HCT116 (cell line): ENCODE data around the gene MRPL45. TPM values are rescaled to one million over a fixed set of nuclear protein-coding genes. Genes with fewer than 3 reads are reported as not detected.
A peak's percentile ranks its signal among the peaks of the same experiment; 100 is the strongest.
"Not testable (repeated sequence)": the region's sequence is repeated elsewhere in the genome, so short reads cannot be mapped to it uniquely, and the experiment has no call there.

Source experiments
- ATAC-seq: fragments of 200-7000 bp; cut with Tn5 transposase; 2 replicates; pipeline ENCODE4 v1.9.1; 2020; ENCODE audit warnings: mild to moderate bottlenecking, moderate library complexity
- BruUV-seq: library from RNA; stranded (reverse); fragments of 400-500 nt; replicated peaks from 2 replicates; lab custom pipeline; 2021; lab: Mats Ljungman, UMichigan
- CTCF ChIA-PET: fragments of 300-600 bp; sonication (Branson Sonifier 250); formaldehyde crosslinking; loops from one replicate; lab custom pipeline; 2021; ENCODE audit warnings: antibody characterized with exemption; lab: Charles Lee
- POLR2A ChIA-PET: fragments of 300-600, 350-600 bp; sonication (Branson Sonifier 250); formaldehyde crosslinking; loops from one replicate; lab custom pipeline; 2021; ENCODE audit warnings: antibody characterized with exemption; lab: Charles Lee
- RAD21 ChIA-PET, 2 experiments: fragments of 300-600 bp; sonication (Branson Sonifier 250); formaldehyde crosslinking; loops; one replicate each; lab custom pipeline; 2023; ENCODE audit warnings: low total read pairs in 2 of 2; ENCODE audit not compliant: uncharacterized antibody in 2 of 2, unreplicated experiment in 2 of 2, low non-redundant PET in 1 of 2; lab: Charles Lee
- DNase-seq: peaks from one replicate; pipeline ENCODE4 v3.0.0-alpha.2; 2010; ENCODE audit warnings: low read depth, low spot score
- H2AFZ ChIP-seq: fragments of 200-600 bp; shearing (Covaris generic), sonication (generic); 2 replicates; pipeline ENCODE4 v1.6.1; 2017; ENCODE audit warnings: low read depth, mixed run types, mixed read lengths, antibody characterized with exemption, low read length; ENCODE audit not compliant: poor library complexity, severe bottlenecking
- H3K27ac ChIP-seq: 2 replicates; pipeline ENCODE4 v1.5.1; 2012; ENCODE audit warnings: low read depth, low read length
- H3K27me3 ChIP-seq: fragments of 200-600 bp; sonication (generic); 2 replicates; pipeline ENCODE4 v1.6.1; 2016; ENCODE audit warnings: mixed run types, low read length, mixed read lengths; ENCODE audit not compliant: insufficient read depth
- H3K36me3 ChIP-seq, 2 experiments: fragments of 200-500 bp in 1 of 2; fragments of 200-600 bp in 1 of 2; sonication (Bioruptor generic) in 1 of 2; sonication (generic) in 1 of 2; 2 replicates each; pipeline versions ENCODE4 v1.5.1 to v1.6.1; 2014 to 2016; ENCODE audit warnings: low read length in 2 of 2, inconsistent platforms in 1 of 2, mixed read lengths in 1 of 2, mixed run types in 1 of 2; ENCODE audit not compliant: insufficient read depth in 2 of 2, control insufficient read depth in 1 of 2
- H3K4me1 ChIP-seq, 2 experiments: fragments of 200-600 bp in 1 of 2; sonication (generic) in 1 of 2; 2 replicates each; pipeline versions ENCODE4 v1.5.1 to v1.6.1; 2012 to 2017; ENCODE audit warnings: low read length in 2 of 2, inconsistent platforms in 1 of 2, mild to moderate bottlenecking in 1 of 2, mixed read lengths in 1 of 2, mixed run types in 1 of 2, moderate library complexity in 1 of 2; ENCODE audit not compliant: insufficient read depth in 2 of 2, control insufficient read depth in 1 of 2
- H3K4me2 ChIP-seq: fragments of 200-600 bp; sonication (generic); 2 replicates; pipeline ENCODE4 v1.6.1; 2017; ENCODE audit warnings: mixed run types, low read length, mixed read lengths
- H3K4me3 ChIP-seq, 2 experiments: fragments of 200-600 bp in 1 of 2; sonication (generic) in 1 of 2; replicated peaks in 1 of 2; 2 replicates each; pipeline ENCODE4 v1.5.1; 2011 to 2016; ENCODE audit warnings: low read length in 2 of 2, control low read depth in 1 of 2, low read depth in 1 of 2, mild to moderate bottlenecking in 1 of 2, mixed read lengths in 1 of 2, mixed run types in 1 of 2
- H3K79me2 ChIP-seq: fragments of 200-600 bp; sonication (generic); 2 replicates; pipeline ENCODE4 v1.6.1; 2017; ENCODE audit warnings: mild to moderate bottlenecking, mixed run types, low read length, moderate library complexity, mixed read lengths; ENCODE audit not compliant: insufficient read depth
- H3K9ac ChIP-seq: fragments of 200-600 bp; sonication (generic); 2 replicates; pipeline ENCODE4 v1.6.1; 2016; ENCODE audit warnings: low read length, mixed read lengths
- H3K9me2 ChIP-seq: fragments of 200-600 bp; sonication (generic), shearing (Covaris generic); 2 replicates; pipeline ENCODE4 v1.6.1; 2017; ENCODE audit warnings: mixed run types, mild to moderate bottlenecking, moderate library complexity; ENCODE audit not compliant: insufficient read depth
- H3K9me3 ChIP-seq, 2 experiments: fragments of 200-500 bp in 1 of 2; fragments of 200-600 bp in 1 of 2; sonication (Bioruptor generic) in 1 of 2; sonication (generic) in 1 of 2; 2 replicates each; pipeline ENCODE4 v1.6.1; 2014 to 2017; ENCODE audit warnings: low read length in 2 of 2, mixed read lengths in 2 of 2, inconsistent platforms in 1 of 2, low read depth in 1 of 2, mild to moderate bottlenecking in 1 of 2, mixed run types in 1 of 2, moderate library complexity in 1 of 2; ENCODE audit not compliant: control insufficient read depth in 1 of 2, insufficient read depth in 1 of 2
- H4K20me1 ChIP-seq: fragments of 200-600 bp; sonication (generic), shearing (Covaris generic); 2 replicates; pipeline ENCODE4 v1.6.1; 2017; ENCODE audit warnings: mixed run types, mild to moderate bottlenecking, moderate library complexity; ENCODE audit not compliant: insufficient read depth
- intact Hi-C: fragments of 100-400 bp; cut with micrococcal nuclease; formaldehyde crosslinking; loops from 2 replicates; pipeline ENCODE4 v1.10.0; 2022
- total RNA-seq: library from RNA; stranded (reverse); gene quantifications from one replicate; pipeline ENCODE4 v1.2.1, GENCODE V29; 2021; ENCODE audit not compliant: unreplicated experiment

The MRPL45 gene
- total RNA-seq, 1 experiment from 2014 or later, result 76.1 TPM

DNA sequence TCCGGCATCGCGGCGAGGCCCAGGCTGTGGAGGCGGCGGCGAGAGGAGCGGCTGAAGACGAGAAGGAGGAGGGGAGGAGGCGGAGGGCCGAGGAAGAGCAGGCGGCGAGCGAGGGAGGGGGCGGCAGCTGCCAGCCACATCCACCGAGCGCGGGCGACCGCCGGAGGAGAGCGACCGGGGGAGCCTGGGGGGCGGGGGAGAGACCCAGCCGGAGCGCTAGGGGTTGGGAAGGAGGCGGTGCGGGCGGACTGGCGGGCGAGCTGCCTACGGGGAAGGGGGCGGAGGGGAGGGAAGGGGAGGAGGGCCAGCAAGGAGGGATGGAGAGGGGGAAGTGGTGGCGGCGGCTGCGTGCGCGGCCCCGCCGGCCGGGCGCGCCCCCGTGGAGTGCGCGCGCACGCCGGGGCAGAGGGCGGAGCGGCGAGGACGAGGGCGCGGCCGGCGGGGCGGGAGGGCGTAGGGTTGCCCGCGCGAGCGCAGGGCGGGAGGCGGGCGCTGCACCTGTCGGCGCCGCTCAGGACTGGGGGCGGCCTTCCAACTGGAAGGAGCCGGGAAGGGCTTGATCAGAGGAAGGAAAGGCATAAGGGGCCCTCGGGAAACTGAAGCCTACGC lies 39.9 kb upstream of the MRPL45 start:
- DNase-seq (peak; percentile 33), ATAC-seq (peak; percentile 93)
- H4K20me1 ChIP-seq, POLR2A ChIA-PET, intact Hi-C loops, CTCF ChIA-PET, H3K36me3 ChIP-seq, RAD21 ChIA-PET, H3K9me2 ChIP-seq, H2AFZ ChIP-seq, BruUV-seq, H3K4me1 ChIP-seq, H3K27me3 ChIP-seq, H3K9me3 ChIP-seq: not testable (repeated sequence)
- H3K79me2 ChIP-seq, result peaks cover 33% of the 10 kb centered on the region
- H3K9ac ChIP-seq, result peak overlapping the region; percentile 52; the same call in 1 of the 2 replicates
- H3K4me3 ChIP-seq, result peak overlapping the region; percentile 38 to 48; a peak in 3 of 4 replicates
- H3K27ac ChIP-seq, result peak overlapping the region; percentile 45
- peak overlapping the region; percentile 57 for H3K4me2 ChIP-seq

- BruUV-seq, H4K20me1 ChIP-seq, CTCF ChIA-PET, intact Hi-C loops, DNase-seq, RAD21 ChIA-PET, H3K36me3 ChIP-seq, H3K27me3 ChIP-seq, POLR2A ChIA-PET, H3K9me2 ChIP-seq, H3K4me2 ChIP-seq, H3K4me3 ChIP-seq, H3K9ac ChIP-seq, H2AFZ ChIP-seq, H3K9me3 ChIP-seq, H3K4me1 ChIP-seq, H3K27ac ChIP-seq, H3K79me2 ChIP-seq, ATAC-seq: not testable (repeated sequence)
Observed at GRCh38 chr17:38265974-38266506, 30.9 kb upstream of the MRPL45 start.

GRCh38 chr17:38266571-38266970 lies 30.4 kb upstream of the MRPL45 start:
- POLR2A ChIA-PET, H3K9ac ChIP-seq, H3K9me3 ChIP-seq, ATAC-seq, DNase-seq, H3K4me3 ChIP-seq, H3K36me3 ChIP-seq, intact Hi-C loops, H2AFZ ChIP-seq, H3K27me3 ChIP-seq, BruUV-seq, H4K20me1 ChIP-seq, H3K4me2 ChIP-seq, RAD21 ChIA-PET, H3K4me1 ChIP-seq, H3K9me2 ChIP-seq, H3K27ac ChIP-seq, CTCF ChIA-PET, H3K79me2 ChIP-seq: not testable (repeated sequence)

- intact Hi-C loops, H3K9me2 ChIP-seq, BruUV-seq, H2AFZ ChIP-seq, H3K9me3 ChIP-seq, POLR2A ChIA-PET, H3K36me3 ChIP-seq, DNase-seq, H3K4me1 ChIP-seq, CTCF ChIA-PET, H4K20me1 ChIP-seq, H3K4me3 ChIP-seq, H3K9ac ChIP-seq, H3K27me3 ChIP-seq, ATAC-seq, H3K79me2 ChIP-seq, RAD21 ChIA-PET, H3K27ac ChIP-seq, H3K4me2 ChIP-seq: not testable (repeated sequence)
Observed at GRCh38 chr17:38268138-38268537, 28.8 kb upstream of the MRPL45 start.
